Stimulated activated CD8-positive, alpha-beta memory T cell treated with anti-CD3 and anti-CD28 coated beads, Interleukin-4, amount 100 ng/mL, for 4 hours (primary cell): ENCODE results near the gene KIT.

Source experiments
- DNase-seq, 2 donors: peaks; one replicate each; pipeline ENCODE4 v3.0.0-alpha.2; 2020; ENCODE audit warnings: low read depth in 2 of 2, low spot score in 1 of 2

Gene KIT

DNA sequence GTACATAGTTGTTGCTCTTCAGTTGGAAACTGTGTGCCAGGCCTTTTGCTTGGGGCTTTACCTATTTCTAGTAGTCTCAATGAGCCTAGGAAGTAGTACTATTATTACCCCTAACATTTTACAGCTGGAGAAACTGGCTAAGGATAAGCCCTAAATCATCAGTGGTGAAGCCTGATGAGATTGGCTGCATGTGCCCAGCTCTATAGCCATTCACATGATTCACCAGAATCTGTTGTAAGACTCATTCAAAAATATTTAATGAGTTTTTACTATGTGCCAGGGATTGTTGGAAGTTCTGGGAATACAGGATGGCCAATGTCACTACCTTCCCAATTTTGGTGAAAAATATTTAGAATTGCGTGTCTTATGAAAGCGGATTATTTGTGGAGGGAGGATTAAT is 2.8 kb downstream of the KIT start:
- no peak for DNase-seq

- no peak for DNase-seq
Measured at GRCh38 chr4:54661169-54661568, 3.4 kb downstream of the KIT start.

GRCh38 chr4:54661686-54662085 is 3.9 kb downstream of the KIT start:
- no peak for DNase-seq

DNA sequence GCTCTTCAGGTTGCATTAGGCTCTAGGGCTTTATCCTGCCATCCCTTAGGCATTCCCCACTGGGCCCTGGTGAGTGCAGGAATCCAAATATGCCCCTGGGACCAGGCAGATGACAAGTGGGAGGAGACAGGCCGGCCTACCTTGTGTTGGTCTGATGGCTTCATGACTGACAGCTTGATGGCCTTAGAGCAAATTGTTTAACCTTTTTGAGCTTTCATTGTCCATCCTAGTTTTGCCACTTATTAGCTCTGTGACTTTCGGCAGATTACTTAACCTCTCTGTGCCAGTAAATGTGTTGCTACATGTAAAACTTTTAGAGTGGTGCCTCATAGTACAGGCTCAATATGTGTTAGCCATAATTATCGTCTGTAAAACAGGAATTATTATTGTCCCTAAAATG is 4.4 kb downstream of the KIT start:
- no peak for DNase-seq

DNA sequence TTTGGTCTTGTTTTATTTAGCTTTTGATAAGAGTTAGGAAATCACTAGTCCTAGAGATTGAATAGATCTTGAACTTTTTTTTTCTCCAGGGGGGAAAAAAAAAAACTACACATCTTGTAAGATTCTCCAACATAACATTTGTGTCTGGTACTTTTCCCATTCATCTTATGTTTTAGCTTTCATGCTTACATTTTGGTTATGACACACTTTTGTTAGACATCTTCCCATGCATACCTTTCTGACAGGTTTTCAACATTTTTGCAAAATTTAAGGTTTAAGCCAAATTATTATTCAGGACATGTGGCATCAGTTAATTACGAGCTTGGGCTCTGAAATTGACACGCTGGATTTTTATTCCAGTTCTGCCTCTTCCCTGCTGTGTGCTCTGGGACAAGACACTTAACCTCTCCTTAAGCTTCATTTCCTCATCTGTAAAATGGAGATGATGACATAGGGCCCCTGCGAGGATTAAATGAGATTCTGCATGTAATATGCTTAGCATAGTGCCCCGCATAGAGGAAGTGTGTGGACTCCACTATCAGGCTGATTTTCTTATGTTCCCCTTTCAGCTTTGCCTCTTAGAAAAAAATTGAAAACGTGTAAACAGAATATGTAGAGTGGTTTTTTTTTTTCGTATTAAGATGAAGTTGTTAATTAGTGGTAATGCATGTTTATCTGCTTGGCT is 5.3 kb downstream of the KIT start:
- DNase-seq: no peak

GRCh38 chr4:54664400-54664799 is 6.6 kb downstream of the KIT start:
- DNase-seq: no peak

DNA sequence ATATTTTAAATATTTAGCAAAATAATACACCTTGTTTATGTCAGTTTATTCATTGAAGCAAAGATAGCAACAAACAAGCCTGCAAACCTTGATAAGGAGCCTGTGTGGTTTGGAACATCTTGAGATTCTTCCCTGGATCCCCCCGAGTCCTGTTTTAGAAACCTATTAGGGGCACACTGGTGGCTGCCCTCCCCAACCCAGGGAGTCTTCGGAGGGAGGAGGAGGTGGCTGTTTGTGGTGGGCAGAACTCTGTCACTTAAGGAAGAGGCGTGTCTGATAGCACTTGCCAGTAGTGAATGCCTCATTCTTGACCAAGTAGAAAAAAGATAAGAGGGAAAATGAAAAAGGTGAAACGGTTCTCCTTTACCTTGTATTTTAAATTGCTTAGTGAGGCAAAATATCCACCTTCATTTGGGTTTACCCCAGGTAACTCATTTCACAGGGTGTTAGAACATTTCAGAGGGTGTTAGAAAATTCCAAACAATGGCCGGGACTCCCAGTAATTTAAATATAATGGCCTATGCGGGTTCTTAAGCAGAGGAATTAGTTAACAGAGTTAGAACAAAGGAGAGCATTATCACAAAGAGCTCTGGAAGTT is 10.4 kb downstream of the KIT start:
- DNase-seq: no peak

- no peak for DNase-seq
Measured at GRCh38 chr4:54669831-54670230, 12.1 kb downstream of the KIT start.

DNA sequence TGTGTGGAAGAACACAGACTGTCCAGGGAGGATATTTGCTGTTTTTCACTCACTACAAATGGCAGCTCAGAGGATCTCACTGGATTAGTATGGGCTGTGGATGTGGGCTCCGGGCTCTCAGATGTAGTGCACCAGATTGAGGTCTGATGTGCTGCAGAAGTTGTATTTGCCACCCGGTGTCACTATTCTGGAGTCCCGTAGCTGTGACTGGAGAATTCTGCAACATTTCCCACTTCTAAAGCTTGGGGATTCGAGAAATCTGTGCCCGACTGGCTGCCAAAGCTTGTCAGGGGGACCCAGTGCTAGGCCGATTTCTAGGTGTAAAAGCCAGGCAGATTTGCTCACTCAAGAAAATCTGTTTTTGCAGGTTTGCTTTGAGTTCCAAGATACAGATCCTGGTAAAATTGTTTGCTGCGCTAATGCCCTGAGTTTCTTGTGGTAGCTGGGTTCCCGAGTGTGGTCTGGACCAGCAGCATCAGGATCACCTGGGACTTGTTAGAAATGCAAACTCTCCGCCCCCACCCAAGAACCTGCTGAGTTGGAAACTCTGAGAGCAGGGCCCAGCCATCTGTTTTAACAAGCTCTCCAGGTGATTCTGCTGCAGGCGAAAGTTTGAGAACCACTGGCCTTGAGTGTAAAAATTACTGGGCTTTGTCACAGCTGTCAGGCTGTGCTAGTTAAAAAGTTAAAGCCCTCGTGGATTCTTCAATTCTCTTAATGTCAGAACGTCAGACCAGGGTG is 18.1 kb downstream of the KIT start:
- DNase-seq: no peak

- DNase-seq: no peak
Measured at GRCh38 chr4:54676658-54677057, 18.9 kb downstream of the KIT start.

- no peak for DNase-seq
Measured at GRCh38 chr4:54677416-54677815, 19.7 kb downstream of the KIT start.

DNA sequence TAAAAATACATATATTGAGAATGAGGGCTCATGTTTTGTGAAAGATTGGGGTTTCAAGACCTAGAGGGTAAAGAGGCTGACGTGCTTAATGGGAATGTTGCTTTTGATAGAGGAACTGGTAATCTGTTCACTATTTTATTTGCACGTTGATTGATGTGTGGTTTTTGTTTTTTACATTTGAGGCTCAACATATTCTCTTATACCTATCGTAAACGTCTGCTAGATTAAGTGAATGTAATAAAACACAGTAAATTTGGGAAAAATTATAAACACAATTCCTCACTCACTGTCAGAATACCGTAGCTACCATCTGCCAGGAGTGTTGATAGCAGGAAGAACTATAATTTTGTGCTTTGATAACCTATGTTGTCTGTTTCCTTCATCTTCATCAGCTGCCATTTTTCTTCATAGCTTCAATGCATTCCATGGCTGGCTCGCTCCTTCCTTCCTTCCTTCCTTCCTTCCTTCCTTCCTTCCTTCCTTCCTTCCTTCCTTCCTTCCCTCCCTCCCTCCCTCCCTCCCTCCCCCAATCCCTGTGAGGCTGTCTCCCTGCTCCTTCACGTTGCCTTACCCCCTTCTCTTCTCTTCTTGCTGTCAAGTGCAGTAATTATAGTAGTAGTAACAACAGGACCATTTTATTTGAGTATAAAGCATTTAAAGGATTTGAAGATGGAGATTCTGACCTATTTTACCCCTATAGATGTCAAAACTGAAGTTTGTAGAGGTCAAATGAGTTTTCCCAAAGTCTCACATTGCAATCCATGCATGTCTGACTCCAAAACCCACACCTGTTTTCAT is 20.3 kb downstream of the KIT start:
- DNase-seq: no peak

DNA sequence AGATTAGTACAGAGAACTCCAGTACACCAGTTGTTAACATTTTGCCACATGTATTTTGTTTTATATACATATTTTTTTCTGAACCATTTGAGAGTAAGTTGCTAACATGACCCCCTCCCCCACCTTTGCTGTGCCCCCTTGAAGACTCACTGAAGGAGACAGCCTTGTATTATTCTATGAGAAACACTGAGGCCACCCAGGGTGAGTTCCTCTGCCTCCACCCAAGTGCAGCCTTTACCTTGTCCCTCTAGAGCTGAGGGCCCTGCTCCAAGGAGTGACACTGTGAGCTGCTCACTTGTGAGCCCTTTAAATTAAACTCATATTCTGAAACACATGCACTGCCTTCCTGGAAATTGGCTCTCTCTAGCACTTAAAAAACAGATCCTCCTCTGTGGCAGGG is 21.1 kb downstream of the KIT start:
- no peak for DNase-seq

- DNase-seq: no peak
Measured at GRCh38 chr4:54679813-54680212, 22.1 kb downstream of the KIT start.

- DNase-seq: peak in 1 of 2 donors; percentile 12
Measured at GRCh38 chr4:54683616-54684346, 26.0 kb downstream of the KIT start.

DNA sequence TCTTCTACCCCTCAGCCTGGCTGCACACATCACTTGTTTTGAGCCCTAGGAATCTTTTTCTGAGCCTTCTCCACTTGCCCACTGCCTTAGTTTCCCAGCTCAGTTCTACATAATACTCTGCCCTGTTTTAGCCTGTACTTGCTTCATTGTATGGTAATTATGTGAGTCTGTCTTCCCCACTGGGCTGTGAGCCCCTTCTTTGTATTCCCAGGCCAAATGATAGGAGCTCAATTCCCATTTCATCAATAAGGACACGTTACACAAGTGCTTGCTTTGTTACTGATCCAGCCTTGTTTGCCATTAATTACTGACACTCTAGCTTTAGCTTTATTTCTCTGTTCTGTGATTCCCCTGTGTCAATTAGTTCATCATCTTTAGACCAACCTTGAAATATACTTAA is 28.1 kb downstream of the KIT start:
- DNase-seq: no peak

GRCh38 chr4:54687887-54688841 is 30.4 kb downstream of the KIT start:
- DNase-seq: no peak

DNA sequence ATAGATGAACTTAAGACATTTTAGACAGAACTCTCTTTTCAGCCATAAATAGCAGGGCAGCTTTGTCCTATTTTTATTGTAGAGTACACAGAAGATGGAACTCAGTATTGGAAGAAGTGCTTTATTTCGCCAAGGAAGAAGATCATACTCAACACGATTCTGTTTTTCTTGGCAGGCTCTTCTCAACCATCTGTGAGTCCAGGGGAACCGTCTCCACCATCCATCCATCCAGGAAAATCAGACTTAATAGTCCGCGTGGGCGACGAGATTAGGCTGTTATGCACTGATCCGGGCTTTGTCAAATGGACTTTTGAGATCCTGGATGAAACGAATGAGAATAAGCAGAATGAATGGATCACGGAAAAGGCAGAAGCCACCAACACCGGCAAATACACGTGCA is 37.6 kb downstream of the KIT start:
- DNase-seq: no peak

GRCh38 chr4:54695788-54696187 is 38.0 kb downstream of the KIT start:
- DNase-seq: no peak

GRCh38 chr4:54696649-54697048 is 38.9 kb downstream of the KIT start:
- DNase-seq: no peak
